ENCODE results near the gene AP2B1.
A peak's percentile ranks its signal among the peaks of the same experiment; 100 is the strongest.
"Not testable (repeated sequence)": the region's sequence is repeated elsewhere in the genome, so short reads cannot be mapped to it uniquely, and the experiment has no call there.

Gene AP2B1

DNA sequence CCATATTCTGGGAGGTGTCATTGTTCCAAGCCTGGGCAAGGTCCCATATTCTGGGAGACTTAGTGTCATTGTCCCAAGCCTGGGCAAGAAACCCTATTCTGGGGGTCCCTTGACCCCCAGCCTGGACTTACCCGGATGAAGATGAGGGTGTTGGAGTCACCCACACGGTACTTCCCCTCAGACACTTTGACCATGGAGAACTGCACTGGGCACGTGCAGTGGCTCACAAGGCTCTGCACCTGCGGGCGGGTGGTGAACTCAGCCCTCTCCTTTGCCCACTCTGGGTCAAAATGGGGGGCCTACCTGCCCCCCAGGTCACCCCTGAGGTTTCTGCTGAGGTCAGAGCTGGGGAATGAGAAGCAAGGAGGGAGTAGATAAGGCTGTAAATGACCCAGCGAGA lies 161.9 kb downstream of the AP2B1 start:
- no peak for DNase-seq (ENCODE audit: low read depth)

DNA sequence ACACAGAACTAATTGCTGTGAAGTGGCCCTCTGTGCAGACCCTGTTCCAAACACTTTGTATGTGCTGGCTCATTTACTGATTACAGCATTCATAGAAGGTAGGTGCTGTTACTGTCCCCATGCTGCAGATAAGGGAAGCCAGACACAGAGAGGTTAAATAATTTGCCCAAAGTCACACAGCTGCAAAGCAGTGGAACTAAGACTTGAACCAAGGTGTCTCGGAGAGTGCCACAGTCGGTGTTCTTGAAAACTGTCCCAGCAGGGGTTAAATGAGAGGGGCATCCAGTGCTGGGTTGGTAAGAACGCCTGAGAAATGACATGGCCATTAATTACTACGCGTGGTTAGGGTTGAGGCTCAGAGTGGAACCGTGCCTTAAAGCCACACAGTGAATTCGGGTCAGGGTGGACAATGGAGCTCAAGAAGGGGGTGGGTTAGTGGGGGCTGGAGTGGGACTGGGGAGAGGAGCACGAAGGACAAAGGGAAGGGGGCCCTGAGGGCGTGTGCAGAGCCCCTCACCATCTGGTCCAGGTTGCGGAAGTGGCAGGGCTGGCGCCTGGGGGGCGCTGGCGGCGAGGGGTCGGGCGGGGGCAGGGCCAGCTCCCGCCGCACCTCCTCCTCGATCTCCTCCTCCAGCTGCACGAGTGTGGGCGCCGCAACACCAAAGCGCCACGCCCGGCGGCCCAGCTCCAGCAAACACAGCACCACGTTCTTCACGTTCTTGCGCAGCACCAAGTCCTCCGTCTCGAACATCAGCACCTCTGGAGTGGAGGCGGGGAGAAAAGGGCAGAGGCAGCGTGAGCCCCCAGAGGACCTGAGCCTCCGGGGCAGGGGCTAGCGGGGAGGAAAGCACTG lies 162.7 kb downstream of the AP2B1 start:
- no peak for DNase-seq (ENCODE audit: low read depth)

DNA sequence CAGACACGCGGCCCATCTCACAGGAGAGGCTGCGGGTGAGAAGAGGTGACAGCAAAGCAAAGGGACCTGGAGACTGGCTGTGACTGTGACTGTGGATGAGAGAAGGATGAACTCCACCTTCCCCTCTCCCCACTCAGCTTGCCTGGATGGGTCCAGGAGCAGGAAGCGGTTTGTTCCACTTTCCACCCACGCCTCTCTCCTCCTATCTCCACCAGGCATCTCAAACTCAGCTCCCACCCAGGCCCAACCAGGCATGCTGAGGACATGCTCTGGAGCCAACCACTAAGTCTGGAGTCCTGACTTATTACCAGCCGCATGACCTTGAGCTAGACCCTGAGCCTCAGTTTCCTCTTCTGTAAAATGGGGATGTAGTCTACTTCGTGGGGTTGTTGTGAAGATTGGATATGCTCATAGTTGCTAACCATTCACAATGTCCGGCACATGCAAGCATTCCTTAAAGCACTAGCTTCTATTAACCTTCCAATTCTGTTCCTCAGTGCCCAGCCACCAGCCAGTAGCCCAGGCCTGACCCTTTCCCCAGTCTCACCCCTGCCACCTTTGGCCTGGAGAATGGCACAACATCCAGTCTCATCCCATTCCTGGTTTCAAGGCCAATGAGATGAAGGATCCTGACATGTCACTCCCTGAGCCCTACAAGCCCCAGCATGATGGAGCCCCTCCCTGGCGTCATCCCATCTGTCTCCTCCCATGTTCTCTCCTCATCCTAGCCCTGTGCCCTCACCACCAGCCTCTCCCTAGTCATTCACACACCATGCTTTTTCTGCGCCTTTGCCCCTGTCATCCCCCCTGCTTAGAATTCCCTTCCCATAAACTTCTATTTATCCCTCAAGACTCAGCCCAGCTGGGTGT lies 163.6 kb downstream of the AP2B1 start:
- DNase-seq (ENCODE audit: low read depth) = no peak

DNA sequence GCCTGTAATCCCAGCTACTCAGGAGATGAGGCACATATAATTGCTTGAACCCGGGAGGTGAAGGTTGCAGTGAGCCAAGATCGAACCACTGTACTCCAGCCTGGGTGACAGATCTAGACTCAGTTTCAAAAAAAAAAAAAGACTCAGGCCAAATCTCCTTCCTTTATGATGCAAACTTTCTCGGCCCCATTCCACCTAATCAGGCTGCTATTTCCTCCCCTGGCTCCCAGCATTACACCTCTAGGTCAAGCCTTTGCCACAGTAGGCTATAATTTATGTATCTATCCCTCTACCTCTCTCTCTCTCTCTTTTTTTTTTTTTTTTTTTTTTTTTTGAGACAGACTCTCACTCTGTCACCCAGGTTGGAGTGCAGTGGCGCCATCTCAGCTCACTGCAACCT lies 164.4 kb downstream of the AP2B1 start:
- DNase-seq (ENCODE audit: low read depth) = not testable (repeated sequence)

DNA sequence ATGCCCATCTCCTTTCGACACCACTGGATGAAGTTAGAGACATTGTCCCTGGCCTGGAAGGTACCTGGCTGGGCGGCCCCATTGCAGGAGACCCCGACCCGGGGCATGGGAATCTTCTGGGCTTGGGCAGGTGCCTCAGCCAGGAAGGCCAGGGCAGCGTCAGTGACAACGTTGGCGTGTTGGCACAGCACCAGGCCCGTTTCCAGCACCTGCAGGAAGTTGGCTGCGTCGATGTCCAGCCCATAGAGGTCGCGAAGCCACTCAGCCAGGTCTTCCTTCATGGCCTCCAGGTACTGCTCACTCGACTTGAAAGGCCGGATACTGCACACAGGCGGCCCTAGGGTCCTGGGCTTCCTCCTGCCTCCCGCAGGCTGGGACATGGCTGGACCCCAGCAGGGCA lies 165.3 kb downstream of the AP2B1 start:
- DNase-seq (ENCODE audit: low read depth) = no peak

DNA sequence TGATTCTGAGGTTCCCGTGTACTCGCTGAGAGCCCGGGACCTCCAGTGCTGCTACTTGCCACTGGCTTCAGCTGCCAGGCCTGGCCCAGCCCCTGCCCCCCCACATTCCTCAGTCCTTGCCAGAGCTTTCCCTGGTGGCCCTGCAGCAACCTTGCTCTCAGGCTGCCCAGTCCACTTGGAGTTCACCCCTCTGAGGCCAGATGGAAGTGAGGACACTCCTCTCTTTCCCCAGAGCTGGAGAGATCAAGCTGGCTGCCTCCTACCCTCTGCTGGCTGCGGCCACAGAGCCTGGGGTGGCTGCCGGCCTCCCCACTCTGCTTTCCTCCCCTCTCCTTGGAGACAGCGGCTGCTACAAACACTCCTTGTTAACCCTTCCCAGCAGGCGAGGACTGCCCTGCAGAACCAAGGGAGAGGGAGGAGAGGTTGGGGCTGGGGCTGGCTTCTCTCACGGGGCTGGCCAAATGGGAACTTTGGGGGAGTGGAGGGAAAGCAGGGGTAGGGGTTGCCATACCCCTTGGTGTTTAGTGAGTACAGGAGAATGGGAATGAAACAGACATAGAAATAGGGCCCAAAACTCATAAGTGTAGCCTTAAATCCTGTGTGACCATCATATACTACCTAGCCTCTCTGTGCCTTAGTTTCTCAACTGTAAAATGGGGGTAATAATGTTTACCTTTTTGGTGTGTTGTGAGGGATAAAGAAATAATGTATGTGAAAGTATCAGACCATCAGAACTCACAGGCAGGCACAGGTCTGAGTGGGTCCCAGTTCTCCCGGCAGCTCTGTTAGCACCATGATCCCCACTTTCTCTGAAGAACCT lies 166.0 kb downstream of the AP2B1 start, which contains the start of gene GAS2L2:
GAS2L2 (minus strand) TSS at position 295 of the 820 bp plus-strand sequence. CDS start 389 bp downstream, outside the sequence.
- no peak for DNase-seq (ENCODE audit: low read depth)

DNA sequence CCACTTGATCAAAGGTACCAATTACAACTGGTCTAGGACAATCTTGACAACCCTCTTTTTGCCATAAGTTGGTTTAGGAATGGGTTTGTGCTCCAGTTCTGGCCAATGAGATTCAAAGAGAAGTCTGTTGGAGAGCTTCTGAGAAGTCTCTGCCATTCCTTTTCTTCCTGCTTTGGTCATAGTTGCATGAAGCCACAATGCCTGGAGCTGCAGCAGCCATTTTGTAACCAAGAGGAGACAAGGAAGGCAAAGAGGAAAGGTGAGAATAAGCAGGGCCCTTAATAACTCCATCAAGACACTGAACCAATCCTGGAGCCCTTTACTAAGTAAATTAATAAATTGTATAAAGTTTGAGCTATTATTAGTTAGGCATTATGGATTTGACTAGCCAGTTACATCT lies 170.1 kb downstream of the AP2B1 start:
- no peak for DNase-seq (ENCODE audit: low read depth)

DNA sequence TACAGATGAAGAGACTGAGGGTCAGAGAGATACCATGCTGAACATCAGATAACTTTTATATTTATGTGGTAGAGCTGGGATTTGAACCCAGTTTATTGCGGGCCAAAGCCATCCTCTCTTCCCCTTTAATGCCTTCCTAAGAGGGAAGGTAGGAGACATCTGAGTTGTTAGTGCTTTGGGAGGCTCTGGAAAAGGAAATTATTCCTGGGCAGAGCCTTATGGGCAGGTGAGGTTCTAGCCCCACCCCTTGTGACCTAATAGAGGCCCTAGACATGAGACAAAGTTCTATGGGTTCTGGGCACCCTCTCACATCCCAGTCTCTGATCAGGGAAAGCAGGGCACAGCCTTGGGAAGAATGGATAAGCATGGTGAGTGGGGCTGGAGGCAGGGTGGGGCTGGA lies 173.5 kb downstream of the AP2B1 start, which contains the start of gene C17orf50:
C17orf50 (plus strand) TSS at position 301 of the 400 bp plus-strand sequence; CDS start at position 356, 55 bp downstream.
- DNase-seq (ENCODE audit: low read depth) = no peak

DNA sequence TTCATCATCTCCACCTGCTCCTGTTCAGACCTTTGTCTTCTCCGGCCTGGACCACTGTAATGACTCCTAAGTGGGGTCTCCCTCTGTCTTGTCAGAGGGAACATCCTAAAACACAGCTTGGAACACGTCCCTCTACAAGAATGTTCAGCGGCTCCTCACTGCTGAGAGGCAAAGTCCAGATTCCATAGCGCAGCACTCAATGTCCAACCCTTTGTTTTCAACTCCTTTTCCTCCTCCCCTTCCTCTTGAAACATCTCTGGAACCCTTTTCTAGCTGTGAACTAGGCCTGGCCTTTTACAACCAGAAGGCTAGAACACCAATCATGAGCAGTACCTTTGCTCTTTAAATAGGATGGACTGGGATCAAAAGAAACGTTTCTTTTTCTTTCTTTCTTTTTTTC lies 174.5 kb downstream of the AP2B1 start:
- DNase-seq (ENCODE audit: low read depth) = no peak

DNA sequence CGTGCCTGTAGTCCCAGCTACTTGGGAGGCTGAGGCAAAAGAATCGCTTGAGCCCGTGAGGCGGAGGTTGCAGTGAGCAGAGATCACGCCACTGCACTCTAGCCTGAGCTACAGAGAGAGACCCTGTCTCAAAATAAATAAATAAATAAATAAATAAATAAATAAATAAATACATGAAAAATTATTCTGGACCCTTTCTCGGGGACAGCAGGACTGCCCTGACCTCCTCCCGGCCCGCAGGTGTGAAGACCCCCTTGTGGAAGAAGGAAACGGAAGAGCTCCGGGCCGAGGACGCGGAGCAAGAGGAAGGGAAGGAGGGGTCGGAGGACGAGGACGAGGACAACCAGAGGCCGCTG lies 176.6 kb downstream of the AP2B1 start:
- DNase-seq (ENCODE audit: low read depth) = no peak

DNA sequence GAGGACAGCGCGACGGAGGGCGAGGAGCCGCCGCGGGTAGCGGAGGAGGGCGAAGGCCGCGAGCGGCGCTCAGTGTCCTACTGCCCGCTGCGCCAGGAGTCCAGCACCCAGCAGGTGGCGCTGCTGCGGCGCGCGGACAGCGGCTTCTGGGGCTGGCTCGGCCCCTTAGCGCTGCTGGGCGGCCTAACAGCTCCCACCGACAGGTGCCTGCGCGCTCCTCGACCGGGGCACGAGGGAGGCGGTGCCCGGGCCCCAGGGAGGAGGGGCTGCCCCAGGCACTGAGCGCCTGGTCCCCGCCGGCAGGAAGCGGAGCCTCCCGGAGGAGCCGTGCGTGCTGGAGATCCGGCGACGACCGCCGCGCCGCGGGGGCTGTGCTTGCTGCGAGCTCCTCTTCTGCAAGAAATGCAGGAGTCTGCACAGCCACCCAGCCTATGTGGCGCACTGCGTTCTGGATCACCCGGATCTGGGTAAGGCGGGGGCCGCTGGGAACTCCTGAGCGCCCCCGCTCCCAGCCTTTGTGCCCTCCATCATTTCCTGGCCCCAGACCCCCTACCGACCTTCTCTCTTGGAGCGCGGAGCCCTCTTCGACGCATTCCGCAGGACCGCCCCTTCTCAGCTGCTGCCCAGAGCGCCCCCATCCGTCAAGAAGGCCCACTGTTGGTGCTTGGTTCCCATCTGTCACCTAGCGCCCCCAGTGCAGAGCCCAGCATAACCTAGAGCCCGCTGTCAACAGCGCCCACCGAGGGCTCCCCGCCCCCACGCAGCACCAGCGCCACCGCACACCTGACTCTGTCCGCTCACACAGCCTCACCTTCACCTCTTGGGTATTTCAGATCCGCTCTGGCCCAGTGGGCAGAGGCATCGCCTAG lies 177.2 kb downstream of the AP2B1 start:
- DNase-seq (ENCODE audit: low read depth) = peak; percentile 52

DNA sequence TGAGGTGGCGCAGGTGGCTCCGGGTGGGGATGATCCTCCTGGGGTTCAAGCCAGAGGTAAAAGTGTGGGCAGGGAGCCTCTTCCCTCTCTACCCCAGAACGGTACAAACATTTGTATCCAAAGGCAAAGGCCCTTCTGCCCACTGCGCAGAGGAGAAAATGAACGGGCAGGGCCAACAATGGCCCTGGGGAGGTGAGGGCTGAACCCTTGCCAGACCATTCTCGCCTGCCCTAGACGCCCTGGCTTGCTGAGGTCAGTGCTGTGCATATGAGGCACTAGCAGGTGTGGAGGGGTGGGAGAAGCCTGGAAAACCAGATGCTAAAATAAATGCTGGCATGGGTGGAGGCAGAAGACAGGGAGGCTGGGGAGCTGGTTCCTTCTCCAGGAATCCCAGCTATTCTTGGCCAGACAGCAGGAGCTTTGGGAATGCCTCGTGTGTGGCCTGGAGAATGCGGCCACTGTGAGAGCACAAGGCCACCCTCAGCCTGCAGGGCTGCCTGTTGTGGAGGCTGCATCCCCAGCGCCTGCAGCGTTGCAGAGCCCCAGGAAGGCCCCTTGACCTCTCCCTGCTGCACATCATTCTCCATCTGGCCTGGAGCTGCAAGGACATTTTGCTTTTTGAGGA lies 178.1 kb downstream of the AP2B1 start:
- no peak for DNase-seq (ENCODE audit: low read depth)

DNA sequence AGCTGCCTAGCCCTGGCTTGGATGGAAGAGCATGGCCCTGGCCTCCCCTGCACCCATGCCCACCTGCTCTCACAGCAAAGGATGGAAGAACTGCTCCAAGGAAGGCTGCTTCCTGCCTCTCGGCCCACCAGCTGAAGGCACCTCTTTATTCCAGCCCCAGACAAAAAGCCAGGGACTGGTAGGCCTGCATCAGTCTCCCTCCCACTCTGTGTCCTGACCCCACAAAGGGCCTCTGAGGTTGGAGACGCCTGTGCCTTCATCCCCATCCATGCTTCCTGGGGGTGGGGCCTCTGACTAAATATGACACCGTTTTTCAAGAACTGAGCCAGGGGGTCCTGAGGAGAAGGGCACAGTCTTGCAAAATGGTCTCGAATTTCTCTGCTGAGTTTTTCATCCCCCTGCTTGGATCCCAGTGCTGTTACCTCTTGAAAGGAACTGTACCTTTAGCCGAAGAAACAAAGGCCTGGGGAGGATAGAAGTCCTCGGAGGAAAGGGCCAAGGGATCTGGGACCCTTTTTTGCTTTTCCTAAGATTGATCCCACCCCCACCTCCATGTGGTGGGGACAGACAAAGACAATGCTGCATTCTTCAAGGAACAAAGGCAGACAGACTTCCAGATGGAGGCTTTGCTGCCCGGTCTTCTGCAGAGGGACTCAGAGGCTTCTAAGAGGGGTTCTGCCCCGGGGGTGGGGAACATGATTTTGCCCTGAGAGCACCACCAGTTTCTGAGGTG lies 178.8 kb downstream of the AP2B1 start:
- no peak for DNase-seq (ENCODE audit: low read depth)

DNA sequence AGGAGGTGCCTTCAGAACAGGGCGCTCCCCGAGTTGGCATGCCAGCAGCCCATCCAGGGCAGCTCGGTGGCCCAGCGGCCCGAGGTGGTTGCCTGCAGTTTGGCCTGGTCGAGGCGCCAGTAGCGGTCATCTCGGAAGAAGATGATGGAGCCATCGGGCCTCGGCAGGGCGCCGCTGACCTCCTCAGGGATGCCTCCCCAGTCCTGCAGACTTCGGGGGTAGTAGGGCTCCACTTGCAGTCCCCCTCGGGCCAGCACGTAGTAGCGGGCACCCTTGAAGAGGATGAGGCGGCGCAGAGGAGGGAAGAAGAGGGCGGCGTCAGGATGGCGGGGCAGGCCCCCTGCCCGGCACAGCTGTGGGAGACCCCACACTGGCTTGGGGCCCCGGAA lies 179.4 kb downstream of the AP2B1 start:
- DNase-seq (ENCODE audit: low read depth) = no peak

DNA sequence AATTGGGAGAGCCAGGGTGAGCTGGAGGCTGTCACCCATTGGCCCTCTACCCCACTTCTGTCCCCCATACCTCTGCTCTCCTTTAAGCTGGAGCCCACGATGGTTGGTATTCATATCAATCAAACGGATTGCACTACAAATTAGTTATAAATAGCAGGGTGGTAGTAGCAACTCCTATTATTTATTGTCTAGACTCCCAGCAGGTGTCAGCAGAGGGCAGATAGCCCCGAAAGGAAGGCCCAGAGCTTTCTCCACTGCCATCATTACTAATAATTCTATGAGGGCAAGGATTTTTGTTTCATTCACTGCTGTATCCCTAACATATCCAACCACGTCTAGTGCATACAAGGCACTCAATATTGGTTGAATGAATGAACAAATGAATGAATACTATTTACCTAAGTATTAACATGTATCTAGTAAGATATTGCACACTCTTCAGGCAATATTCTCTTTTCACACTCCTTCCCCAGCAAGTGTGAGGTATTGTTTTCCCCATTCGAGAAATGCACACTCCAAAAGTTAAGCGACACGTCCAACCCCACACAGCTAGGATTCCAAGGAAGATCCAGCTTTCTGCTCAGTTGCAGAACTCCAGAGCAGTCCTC lies 179.9 kb downstream of the AP2B1 start:
- no peak for DNase-seq (ENCODE audit: low read depth)

DNA sequence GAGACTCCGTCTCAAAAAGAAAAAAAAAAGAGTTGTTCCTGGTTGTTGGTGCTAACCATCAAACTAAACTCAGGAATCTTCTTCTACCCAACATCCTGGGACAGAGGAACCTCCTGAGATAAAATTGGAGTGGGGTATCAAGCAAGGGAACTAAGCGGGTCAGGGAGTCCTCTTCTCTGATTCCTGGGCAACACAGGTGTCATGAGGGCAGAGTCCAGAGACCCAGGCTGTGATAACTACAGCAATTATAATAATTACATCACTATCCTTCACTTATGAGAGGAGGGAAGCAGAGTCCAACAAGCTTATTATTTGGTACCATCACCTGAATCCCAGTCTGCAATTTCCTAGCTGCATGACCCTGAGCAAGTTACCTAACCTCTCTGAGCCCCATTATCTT lies 181.7 kb downstream of the AP2B1 start:
- no peak for DNase-seq (ENCODE audit: low read depth)

DNA sequence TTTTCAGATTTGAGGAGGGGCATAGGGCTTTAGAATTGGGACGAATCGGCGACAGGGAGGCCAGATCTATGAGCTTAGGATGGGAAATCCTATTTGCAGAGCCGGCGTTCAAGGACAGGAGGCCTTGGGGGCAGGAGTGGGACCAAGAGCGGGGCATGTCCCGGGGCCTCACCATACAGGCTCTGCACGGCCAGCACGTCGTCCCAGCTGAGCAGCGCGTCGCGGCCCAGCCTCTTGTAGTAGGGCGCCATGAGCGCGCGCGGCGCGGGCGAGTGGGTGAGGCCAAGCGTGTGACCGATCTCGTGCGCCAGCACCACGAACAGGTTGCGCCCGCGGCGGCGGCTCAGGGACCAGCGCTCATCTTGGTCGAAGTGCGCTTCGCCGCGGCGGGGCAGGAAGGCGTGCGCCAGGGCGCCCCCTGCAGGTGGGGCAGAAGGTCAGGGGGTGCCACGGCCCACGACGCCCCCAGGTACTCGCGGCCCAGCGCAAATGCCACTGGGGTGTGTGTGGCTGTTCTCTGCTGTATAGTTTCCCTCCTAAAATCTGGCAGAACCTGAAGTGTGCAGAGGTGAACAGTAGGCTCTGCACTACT lies 182.9 kb downstream of the AP2B1 start:
- DNase-seq (ENCODE audit: low read depth) = no peak

DNA sequence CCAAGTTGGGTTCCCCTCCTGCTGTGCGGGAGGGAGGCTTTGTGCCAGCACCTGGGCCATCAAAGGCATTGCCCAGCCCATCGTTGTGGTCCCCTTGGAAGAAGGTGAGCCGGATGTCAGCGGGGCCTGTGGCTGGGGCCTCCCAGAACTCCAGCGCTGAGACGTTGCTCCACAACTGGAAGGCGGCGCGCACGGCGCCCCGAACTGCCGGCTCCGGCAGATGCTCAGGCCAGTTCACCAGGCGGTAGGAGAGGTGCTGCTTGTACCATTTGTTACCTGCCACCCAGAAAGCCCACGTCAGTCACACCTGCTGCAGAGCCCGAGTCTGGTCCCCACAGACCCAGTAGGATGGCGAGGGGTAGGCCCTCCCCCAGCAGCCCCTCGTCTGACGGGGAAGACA lies 186.0 kb downstream of the AP2B1 start:
- DNase-seq (ENCODE audit: low read depth) = no peak

All from GM04504 (cell line).